ENCODE data around the gene ASB17.
"Not testable (repeated sequence)": the region's sequence is repeated elsewhere in the genome, so short reads cannot be mapped to it uniquely, and the experiment has no call there.

The ASB17 gene

GRCh38 chr1:75932304-75932703 is at the start of gene ASB17:
Gene ASB17 (minus strand): TSS chr1:75932404. CDS start chr1:75932291, 113 bp downstream.
- no peak within 1 kb of the TSS for H3K27ac ChIP-seq
- no peak for DNase-seq (ENCODE audit: low read depth, low spot score)

DNA sequence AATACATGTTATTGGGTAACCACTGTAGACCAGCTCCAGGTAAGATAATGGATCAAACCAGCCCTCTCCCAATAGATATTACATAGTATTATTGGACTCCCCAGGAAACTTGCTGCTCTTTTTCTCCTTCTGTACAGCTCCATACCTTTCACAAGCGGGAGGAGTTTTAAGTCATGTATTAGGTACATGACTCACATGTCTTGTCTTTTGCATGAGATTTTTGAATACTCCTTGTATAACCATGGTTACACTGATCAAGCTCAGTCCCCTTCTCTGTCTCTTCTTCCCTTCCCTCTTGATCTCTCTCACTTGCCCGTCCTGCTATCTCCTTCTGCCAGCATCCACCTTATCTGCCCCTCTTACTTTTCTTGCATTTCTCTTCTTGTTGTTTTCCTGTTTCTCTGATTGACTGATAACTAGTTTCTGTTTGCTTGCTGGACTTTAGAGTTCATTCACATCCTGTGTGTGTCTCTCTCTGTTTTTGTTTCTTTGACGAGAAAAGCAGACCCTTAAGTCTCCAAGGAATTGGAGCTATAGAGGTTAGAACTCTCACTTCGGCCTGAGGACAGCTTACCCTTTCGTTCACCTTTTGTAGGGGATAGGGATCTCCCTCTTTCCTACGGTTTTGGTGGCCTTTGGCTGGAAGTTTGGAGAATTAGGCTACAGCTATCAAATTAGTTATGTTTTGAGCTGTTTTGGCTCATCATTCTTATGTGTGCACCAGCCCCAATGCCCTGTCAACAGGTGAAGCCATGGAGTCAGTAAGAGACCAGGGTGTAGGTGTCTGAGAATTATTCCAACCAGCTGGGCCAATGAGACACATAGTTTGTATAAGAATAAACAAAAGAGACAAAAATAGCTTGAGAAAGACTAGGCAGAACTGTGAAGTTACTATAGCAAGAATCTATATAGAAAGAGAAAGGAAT is 49.0 kb upstream of the ASB17 start:
- no peak overlapping the region for H3K27ac ChIP-seq
- DNase-seq (ENCODE audit: low read depth, low spot score): no peak

DNA sequence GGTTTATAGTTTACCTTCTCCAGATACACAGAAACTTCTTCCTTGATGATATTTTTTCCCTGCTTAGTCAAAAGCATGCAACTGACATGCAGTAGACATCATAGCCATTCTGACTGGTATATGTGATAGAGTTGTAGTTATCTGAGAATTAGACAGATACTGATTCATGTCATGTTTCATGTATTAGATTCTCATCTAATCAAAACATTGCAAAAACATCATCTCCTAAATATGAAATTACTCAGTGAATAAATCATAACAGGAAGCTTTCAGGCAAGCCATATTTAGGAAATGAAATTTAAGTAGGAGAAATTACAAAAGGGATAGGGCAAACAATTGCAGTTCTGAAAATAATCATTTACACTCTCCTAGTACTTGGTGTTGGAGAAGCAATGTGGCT is 38.4 kb upstream of the ASB17 start:
- no peak overlapping the region for H3K27ac ChIP-seq
- DNase-seq (ENCODE audit: low read depth, low spot score): no peak

DNA sequence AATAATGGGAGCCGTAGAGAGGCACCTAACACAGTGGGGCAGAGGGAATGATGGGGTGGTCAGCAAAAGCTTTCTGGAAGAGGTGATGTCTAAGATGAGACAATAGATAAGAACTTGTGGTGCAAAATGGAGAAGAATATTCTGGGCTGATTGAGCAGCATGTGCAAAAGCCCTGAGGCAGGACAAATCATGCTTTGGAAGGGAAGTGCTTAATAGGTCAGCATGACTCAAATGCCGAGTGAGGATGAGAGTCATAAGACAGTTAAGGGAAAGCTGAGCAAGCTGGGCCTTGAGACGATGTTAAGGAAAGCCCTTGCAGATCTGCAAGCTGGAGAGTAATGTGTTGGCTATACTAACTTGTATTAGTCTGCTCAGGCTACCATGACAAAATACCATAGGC is 37.3 kb upstream of the ASB17 start:
- peak overlapping the region; percentile 38 for H3K27ac ChIP-seq
- peak; percentile 84 for DNase-seq (ENCODE audit: low read depth, low spot score)

GRCh38 chr1:75967719-75968118 is 35.5 kb upstream of the ASB17 start:
- H3K27ac ChIP-seq: no peak overlapping the region
- no peak for DNase-seq (ENCODE audit: low read depth, low spot score)

DNA sequence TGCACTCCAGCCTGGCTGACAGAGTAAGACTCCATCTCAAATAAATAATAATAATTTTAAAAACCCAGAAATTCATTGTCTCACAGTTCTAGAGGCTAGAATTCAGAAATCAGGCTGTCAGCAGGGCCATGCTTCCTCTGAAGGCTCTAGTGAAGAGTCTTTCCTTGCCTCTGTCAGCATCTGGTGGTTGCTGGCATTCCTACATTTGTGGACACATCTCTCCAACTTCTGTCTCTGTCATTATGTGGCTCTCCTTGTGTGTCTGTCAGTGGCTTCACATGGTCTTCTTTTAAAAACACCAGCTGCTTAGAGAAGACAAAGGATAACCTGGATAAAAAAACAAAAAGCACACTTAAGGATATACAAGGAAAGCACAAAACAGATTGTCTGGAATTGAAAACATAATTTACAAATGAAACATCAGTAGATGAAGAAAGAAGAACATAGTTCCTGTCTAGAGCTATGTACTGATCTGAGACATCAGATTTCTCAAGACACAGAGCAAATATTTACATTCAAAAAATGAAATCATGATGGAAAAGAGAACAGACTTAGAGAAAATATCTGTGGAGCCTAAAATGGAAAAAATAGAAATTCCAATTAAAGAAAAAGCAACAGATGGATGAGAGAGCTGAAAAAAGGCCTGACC is 32.7 kb upstream of the ASB17 start:
- no peak for DNase-seq (ENCODE audit: low read depth, low spot score)
- no peak overlapping the region for H3K27ac ChIP-seq

DNA sequence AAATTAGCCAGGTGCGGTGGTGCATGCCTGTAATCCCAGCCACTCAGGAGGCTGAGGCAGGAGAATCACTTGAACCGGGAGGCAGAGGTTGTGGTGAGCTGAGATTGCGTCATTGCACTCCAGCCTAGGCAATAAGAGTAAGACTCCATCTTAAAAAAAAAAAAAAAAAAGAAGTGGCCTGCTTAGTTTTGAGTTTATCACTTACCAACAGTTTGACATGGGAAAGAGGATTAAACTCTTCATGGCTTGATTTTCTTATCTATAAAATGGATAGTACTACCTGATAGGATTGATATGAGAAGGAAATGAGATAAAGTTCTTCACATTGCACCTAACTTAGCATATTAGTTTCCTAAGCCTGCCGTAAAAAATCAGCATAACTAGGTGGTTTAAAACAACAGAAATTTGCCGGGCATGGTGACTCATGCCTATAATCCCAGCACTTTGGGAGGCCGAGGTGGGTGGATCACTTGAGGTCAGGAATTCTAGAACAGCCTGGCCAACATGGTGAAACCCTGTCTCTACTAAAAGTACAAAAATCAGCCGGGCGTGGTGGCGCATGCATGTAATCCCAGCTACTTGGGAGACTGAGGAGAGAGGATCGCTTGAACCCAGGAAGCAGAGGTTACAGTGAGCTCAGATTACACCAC is 32.0 kb upstream of the ASB17 start:
- peak; percentile 18 for DNase-seq (ENCODE audit: low read depth, low spot score)
- not testable (repeated sequence) for H3K27ac ChIP-seq

DNA sequence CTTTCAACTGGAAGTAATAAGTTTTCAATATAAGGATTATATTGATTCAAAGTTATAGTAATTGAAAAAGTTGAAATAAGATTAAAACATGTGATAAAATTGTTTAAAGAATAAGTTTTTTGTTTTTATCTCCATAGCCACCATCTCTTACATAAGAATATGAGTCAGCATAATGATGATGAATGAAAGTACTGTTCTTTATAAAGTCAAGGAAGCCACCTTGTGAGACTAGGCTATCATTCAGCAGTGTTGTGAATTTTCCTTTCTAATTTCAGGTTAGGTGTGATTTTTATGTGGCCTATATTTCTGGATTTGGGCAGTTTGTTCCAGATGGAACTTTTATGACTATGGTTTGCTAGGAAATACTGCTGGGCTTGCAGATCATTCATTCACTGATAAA is 22.4 kb upstream of the ASB17 start:
- H3K27ac ChIP-seq: no peak overlapping the region
- DNase-seq (ENCODE audit: low read depth, low spot score): peak; percentile 18

GRCh38 chr1:75953461-75953860 is 21.3 kb upstream of the ASB17 start:
- no peak for DNase-seq (ENCODE audit: low read depth, low spot score)
- no peak overlapping the region for H3K27ac ChIP-seq

DNA sequence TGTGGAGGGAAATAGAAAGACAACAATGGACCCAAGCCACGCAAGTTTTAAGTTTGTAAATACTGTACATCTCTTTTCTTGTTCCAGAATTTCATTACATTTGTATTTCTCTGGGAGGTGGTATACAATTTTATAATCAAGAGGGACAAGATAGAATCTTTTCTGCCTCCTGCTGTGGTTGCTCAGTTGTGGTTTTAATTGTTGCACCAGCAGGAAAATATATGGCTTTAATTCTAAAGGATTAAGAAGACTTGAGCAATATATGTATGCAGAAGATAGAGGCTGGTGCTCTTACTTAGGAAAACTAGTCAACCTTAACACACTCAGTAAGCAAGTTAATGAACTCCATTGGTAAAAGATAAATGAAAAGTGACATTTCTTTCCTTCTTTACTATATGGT is 19.8 kb upstream of the ASB17 start:
- no peak overlapping the region for H3K27ac ChIP-seq
- DNase-seq (ENCODE audit: low read depth, low spot score): no peak

DNA sequence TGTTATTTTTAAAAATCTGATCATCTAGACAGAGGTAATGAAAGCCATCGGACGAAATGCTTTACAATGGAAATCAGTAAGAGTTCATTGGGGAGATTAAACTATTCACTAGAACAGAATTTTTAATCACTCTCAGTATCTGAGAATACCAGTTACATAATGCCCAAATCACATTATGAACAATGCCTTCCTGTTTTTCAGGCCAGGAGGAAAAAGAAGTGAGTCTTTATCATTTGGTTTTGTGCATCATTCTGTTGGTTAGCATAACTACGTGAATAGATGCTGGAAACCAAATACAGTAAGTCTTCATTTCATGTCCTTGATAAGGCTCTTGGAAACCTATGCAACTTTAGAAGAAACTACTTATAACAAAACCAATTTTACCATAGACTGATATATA is 18.0 kb upstream of the ASB17 start:
- DNase-seq (ENCODE audit: low read depth, low spot score): no peak

GRCh38 chr1:75943037-75943436 is 10.8 kb upstream of the ASB17 start:
- DNase-seq (ENCODE audit: low read depth, low spot score); H3K27ac ChIP-seq: not testable (repeated sequence)

More for the DNA sequence above, 18.0 kb upstream of the ASB17 start:
- H3K27ac ChIP-seq: no peak overlapping the region

DNA sequence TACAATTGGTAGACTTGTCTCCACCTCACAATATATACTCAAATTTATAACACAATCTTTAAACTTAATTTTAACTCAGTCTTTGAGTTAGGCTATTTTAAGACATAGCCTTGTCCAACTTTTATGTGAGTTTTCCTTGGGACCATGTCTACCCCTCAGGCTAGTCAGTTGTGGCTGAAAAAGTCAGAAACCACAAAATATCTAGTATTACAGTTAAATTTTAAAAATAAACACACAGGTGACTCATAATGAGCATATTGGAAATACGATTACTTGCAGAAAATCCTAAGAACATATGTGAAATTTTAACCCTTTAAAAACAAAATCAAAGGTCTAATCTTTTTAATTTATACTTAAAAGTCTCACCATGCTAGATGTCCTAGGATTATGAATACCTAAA is 4.8 kb upstream of the ASB17 start:
- H3K27ac ChIP-seq: no peak overlapping the region
- no peak for DNase-seq (ENCODE audit: low read depth, low spot score)

DNA sequence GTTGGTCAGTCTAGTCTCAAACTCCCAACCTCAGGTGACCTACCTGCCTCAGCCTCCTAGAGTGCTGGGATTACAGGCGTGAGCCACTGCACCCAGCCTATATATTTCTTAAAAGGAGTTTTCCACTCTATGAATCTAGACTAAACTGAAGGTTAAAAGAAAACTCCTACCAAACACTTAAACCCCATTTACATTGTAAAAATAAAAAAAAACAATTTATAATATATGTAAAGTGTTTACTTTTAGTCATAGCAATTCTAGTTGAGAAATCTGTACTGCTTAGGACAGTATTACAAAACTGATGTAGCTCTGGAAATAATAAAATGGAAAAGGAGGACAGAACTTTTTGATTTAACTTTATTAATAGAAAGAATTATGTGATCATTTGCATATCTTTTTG is 9.5 kb downstream of the ASB17 start:
- no peak for DNase-seq (ENCODE audit: low read depth, low spot score)
- H3K27ac ChIP-seq: no peak overlapping the region

DNA sequence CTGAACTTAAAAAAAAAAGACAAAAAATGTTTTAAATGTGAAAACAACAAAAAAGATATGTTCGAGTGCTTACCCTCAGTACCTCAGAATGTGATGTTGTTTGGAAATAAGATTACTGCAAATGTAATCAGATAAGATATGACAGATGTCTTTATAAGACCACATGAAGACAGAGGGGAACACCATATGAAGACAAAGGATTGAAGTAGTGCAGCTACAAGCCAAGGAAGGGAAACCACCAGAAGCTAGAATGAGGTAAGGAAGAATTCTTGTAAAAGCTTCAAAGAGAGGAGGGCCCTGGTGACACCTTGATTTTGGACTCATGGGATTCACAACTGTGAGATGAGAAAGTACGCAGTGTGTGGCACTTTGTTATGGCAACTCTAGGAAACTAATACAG is 15.4 kb downstream of the ASB17 start:
- no peak for DNase-seq (ENCODE audit: low read depth, low spot score)
- no peak overlapping the region for H3K27ac ChIP-seq

- DNase-seq (ENCODE audit: low read depth, low spot score): no peak
- H3K27ac ChIP-seq: no peak overlapping the region
Observed at GRCh38 chr1:75908717-75909152, 23.5 kb downstream of the ASB17 start.

DNA sequence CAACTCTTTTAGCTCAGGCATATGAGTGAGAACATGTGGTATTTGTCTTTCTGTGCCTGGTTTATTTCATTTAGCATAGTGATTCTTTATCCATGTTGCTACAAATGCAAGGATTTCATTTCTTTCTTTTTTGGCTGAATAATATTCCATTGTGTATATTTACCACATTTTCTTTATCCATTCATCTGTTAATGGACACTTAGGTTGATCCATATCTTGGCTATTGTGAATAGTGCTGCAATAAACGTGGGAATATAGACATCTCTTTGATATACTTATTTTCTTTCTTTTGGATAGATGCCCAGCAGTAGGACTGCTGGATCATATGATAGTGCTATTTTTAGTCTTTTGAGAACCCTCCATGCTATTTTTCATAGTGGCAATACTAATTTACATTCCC is 30.8 kb downstream of the ASB17 start:
- H3K27ac ChIP-seq: no peak overlapping the region
- no peak for DNase-seq (ENCODE audit: low read depth, low spot score)

DNA sequence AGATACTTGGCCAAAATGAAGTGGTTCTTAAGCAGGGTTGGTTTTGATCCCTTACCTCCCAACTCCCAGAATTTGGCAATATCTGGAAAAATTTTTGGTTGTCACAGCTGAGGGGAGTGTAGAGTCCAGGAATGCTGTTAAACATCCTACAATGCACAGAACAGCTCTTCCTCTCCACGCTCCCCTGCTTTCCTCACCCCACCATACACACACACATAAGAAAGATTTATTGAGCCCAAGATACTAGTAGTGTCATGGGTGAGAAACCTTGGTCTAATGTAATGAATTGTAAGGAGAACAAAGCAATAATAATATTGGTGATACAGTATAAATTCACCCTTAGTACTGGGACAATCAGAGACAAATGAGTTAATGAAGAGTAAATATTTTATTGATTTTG is 47.8 kb downstream of the ASB17 start:
- no peak overlapping the region for H3K27ac ChIP-seq
- no peak for DNase-seq (ENCODE audit: low read depth, low spot score)

- H3K27ac ChIP-seq: no peak overlapping the region
- no peak for DNase-seq (ENCODE audit: low read depth, low spot score)
Observed at GRCh38 chr1:75879985-75880384, 52.2 kb downstream of the ASB17 start.

- DNase-seq (ENCODE audit: low read depth, low spot score): no peak
- no peak overlapping the region for H3K27ac ChIP-seq
Observed at GRCh38 chr1:75870951-75871350, 61.3 kb downstream of the ASB17 start.
